Measurements from ENCODE around the gene C6orf15.

Gene C6orf15

GRCh38 chr6:31115941-31116560 lies 3.7 kb upstream of the C6orf15 start:
- TF ChIP-seq CTCF (IDR thresholded peaks at IDR 0.05; ENCODE audit: low read depth, low read length, missing control alignments), result no peak
- no peak for DNase-seq (ENCODE audit: low read depth)

GRCh38 chr6:31114970-31115849 lies 2.8 kb upstream of the C6orf15 start:
- DNase-seq (ENCODE audit: low read depth), result no peak
- peak; percentile 16 for TF ChIP-seq CTCF (IDR thresholded peaks at IDR 0.05; ENCODE audit: low read depth, low read length, missing control alignments)
- no peak overlapping the region for H3K4me3 ChIP-seq (ENCODE audit: low read depth, low read length)

More at GRCh38 chr6:31115941-31116560, 3.7 kb upstream of the C6orf15 start:
- no peak overlapping the region for H3K4me3 ChIP-seq (ENCODE audit: low read depth, low read length)

GRCh38 chr6:31114541-31114878 lies 2.1 kb upstream of the C6orf15 start, which contains the start of gene PSORS1C1:
Gene PSORS1C1 (plus strand): TSS chr6:31114800. CDS start chr6:31129633, 14,833 bp downstream.
- no peak within 1 kb of the TSS for H3K4me3 ChIP-seq (ENCODE audit: low read depth, low read length)
- no peak for TF ChIP-seq CTCF (IDR thresholded peaks at IDR 0.05; ENCODE audit: low read depth, low read length, missing control alignments)
- DNase-seq (ENCODE audit: low read depth), result no peak

GRCh38 chr6:31113861-31114540 lies 1.6 kb upstream of the C6orf15 start:
- H3K4me3 ChIP-seq (ENCODE audit: low read depth, low read length), result no peak overlapping the region
- no peak for TF ChIP-seq CTCF (IDR thresholded peaks at IDR 0.05; ENCODE audit: low read depth, low read length, missing control alignments)
- DNase-seq (ENCODE audit: low read depth), result no peak

- no peak for TF ChIP-seq CTCF (IDR thresholded peaks at IDR 0.05; ENCODE audit: low read depth, low read length, missing control alignments)
- no peak for DNase-seq (ENCODE audit: low read depth)
These were observed 663 bp downstream of the C6orf15 start for GRCh38 chr6:31111712-31112111.

GRCh38 chr6:31110825-31111582 lies 1.4 kb downstream of the C6orf15 start:
- H3K4me3 ChIP-seq (ENCODE audit: low read depth, low read length), result no peak overlapping the region
- no peak for TF ChIP-seq CTCF (IDR thresholded peaks at IDR 0.05; ENCODE audit: low read depth, low read length, missing control alignments)
- DNase-seq (ENCODE audit: low read depth), result no peak

More at GRCh38 chr6:31111712-31112111, 663 bp downstream of the C6orf15 start:
- H3K4me3 ChIP-seq (ENCODE audit: low read depth, low read length), result no peak overlapping the region

All from GM12864 (cell line).